Activated CD4-positive, alpha-beta T cell treated with anti-CD3 and anti-CD28 coated beads, Interleukin-2, amount 10 ng/mL, durations not matched to agents 24 days and 14 days (primary cell): Measurements from ENCODE around the gene CTAGE6. TPM values are rescaled to one million over a fixed set of nuclear protein-coding genes. Genes with fewer than 3 reads are reported as not detected.
"Not testable (repeated sequence)": the region's sequence is repeated elsewhere in the genome, so short reads cannot be mapped to it uniquely, and the experiment has no call there.

Experiments
- DNase-seq: peaks from one replicate; pipeline ENCODE4 v3.0.0; 2022
- H3K27ac Mint-ChIP-seq: one replicate; pipeline ENCODE4 v1.8.0; 2022; ENCODE audit warnings: mild to moderate bottlenecking, mixed read lengths
- H3K27me3 Mint-ChIP-seq: one replicate; pipeline ENCODE4 v1.8.0; 2022; ENCODE audit warnings: mixed read lengths
- H3K36me3 Mint-ChIP-seq: one replicate; pipeline ENCODE4 v1.8.0; 2022; ENCODE audit warnings: low read depth, mild to moderate bottlenecking, mixed read lengths
- H3K4me1 Mint-ChIP-seq: one replicate; pipeline ENCODE4 v1.8.0; 2021; ENCODE audit warnings: mixed read lengths
- H3K4me3 Mint-ChIP-seq: one replicate; pipeline ENCODE4 v1.8.0; 2022; ENCODE audit warnings: mild to moderate bottlenecking, moderate library complexity, mixed read lengths
- H3K9me3 Mint-ChIP-seq: one replicate; pipeline ENCODE4 v1.8.0; 2021; ENCODE audit warnings: mixed read lengths
- intact Hi-C: fragments of 100-400 bp; cut with micrococcal nuclease; formaldehyde crosslinking; loops from one replicate; pipeline ENCODE4 v1.15.1; 2023
- total RNA-seq: library from RNA; stranded (reverse); gene quantifications from 2 replicates; pipeline ENCODE4 v1.2.3, GENCODE V29; 2022

Gene CTAGE6
- total RNA-seq: 0.52 and 1.5 TPM in 2 replicates

- H3K9me3 Mint-ChIP-seq, intact Hi-C loops, H3K27me3 Mint-ChIP-seq: not testable (repeated sequence)
Observed at GRCh38 chr7:143757596-143757995, at the start of gene CTAGE6. Gene CTAGE6, minus strand, starts transcription at chr7:143757696. Its CDS starts 38 bp downstream, at chr7:143757658.

GRCh38 chr7:143806664-143807071 is 49.2 kb upstream of the CTAGE6 start:
- H3K27ac Mint-ChIP-seq, H3K36me3 Mint-ChIP-seq, H3K9me3 Mint-ChIP-seq, H3K4me3 Mint-ChIP-seq, intact Hi-C loops, H3K27me3 Mint-ChIP-seq, DNase-seq, H3K4me1 Mint-ChIP-seq: not testable (repeated sequence)

More at GRCh38 chr7:143757596-143757995, at the start of gene CTAGE6:
- not testable (repeated sequence) for H3K4me3 Mint-ChIP-seq, H3K36me3 Mint-ChIP-seq, H3K27ac Mint-ChIP-seq, H3K4me1 Mint-ChIP-seq, DNase-seq

GRCh38 chr7:143797896-143798290 is 40.4 kb upstream of the CTAGE6 start:
- H3K27ac Mint-ChIP-seq, DNase-seq, H3K4me1 Mint-ChIP-seq, H3K27me3 Mint-ChIP-seq, H3K36me3 Mint-ChIP-seq, H3K4me3 Mint-ChIP-seq, intact Hi-C loops, H3K9me3 Mint-ChIP-seq: not testable (repeated sequence)

- H3K27ac Mint-ChIP-seq, H3K9me3 Mint-ChIP-seq, H3K27me3 Mint-ChIP-seq, H3K4me3 Mint-ChIP-seq, DNase-seq, H3K36me3 Mint-ChIP-seq, H3K4me1 Mint-ChIP-seq, intact Hi-C loops: not testable (repeated sequence)
Observed at GRCh38 chr7:143797119-143797895, 39.8 kb upstream of the CTAGE6 start.

- H3K36me3 Mint-ChIP-seq, DNase-seq, H3K4me1 Mint-ChIP-seq, H3K9me3 Mint-ChIP-seq, intact Hi-C loops, H3K27ac Mint-ChIP-seq, H3K4me3 Mint-ChIP-seq, H3K27me3 Mint-ChIP-seq: not testable (repeated sequence)
Observed at GRCh38 chr7:143795653-143796052, 38.2 kb upstream of the CTAGE6 start.

GRCh38 chr7:143792633-143793032 is 35.1 kb upstream of the CTAGE6 start:
- intact Hi-C loops, H3K4me3 Mint-ChIP-seq, H3K4me1 Mint-ChIP-seq, H3K36me3 Mint-ChIP-seq, H3K9me3 Mint-ChIP-seq, H3K27me3 Mint-ChIP-seq, DNase-seq, H3K27ac Mint-ChIP-seq: not testable (repeated sequence)

- H3K27ac Mint-ChIP-seq, H3K27me3 Mint-ChIP-seq, intact Hi-C loops, H3K4me1 Mint-ChIP-seq, H3K4me3 Mint-ChIP-seq, DNase-seq, H3K9me3 Mint-ChIP-seq, H3K36me3 Mint-ChIP-seq: not testable (repeated sequence)
Observed at GRCh38 chr7:143785415-143786182, 28.1 kb upstream of the CTAGE6 start.

- H3K4me1 Mint-ChIP-seq, H3K36me3 Mint-ChIP-seq, DNase-seq, H3K9me3 Mint-ChIP-seq, intact Hi-C loops, H3K27me3 Mint-ChIP-seq, H3K4me3 Mint-ChIP-seq, H3K27ac Mint-ChIP-seq: not testable (repeated sequence)
Observed at GRCh38 chr7:143779591-143779990, 22.1 kb upstream of the CTAGE6 start.

- H3K36me3 Mint-ChIP-seq, H3K27me3 Mint-ChIP-seq, H3K9me3 Mint-ChIP-seq, intact Hi-C loops, DNase-seq, H3K4me3 Mint-ChIP-seq, H3K4me1 Mint-ChIP-seq, H3K27ac Mint-ChIP-seq: not testable (repeated sequence)
Observed at GRCh38 chr7:143772738-143773468, 15.4 kb upstream of the CTAGE6 start.

GRCh38 chr7:143767531-143767930 is 10.0 kb upstream of the CTAGE6 start:
- DNase-seq, H3K4me3 Mint-ChIP-seq, intact Hi-C loops, H3K27me3 Mint-ChIP-seq, H3K27ac Mint-ChIP-seq, H3K4me1 Mint-ChIP-seq, H3K36me3 Mint-ChIP-seq, H3K9me3 Mint-ChIP-seq: not testable (repeated sequence)

GRCh38 chr7:143765678-143766077 is 8.2 kb upstream of the CTAGE6 start:
- H3K27me3 Mint-ChIP-seq, DNase-seq, H3K4me3 Mint-ChIP-seq, H3K36me3 Mint-ChIP-seq, intact Hi-C loops, H3K9me3 Mint-ChIP-seq, H3K27ac Mint-ChIP-seq, H3K4me1 Mint-ChIP-seq: not testable (repeated sequence)

- H3K9me3 Mint-ChIP-seq, H3K4me3 Mint-ChIP-seq, intact Hi-C loops, H3K36me3 Mint-ChIP-seq, H3K4me1 Mint-ChIP-seq, H3K27ac Mint-ChIP-seq, H3K27me3 Mint-ChIP-seq, DNase-seq: not testable (repeated sequence)
Observed at GRCh38 chr7:143763065-143763464, 5.6 kb upstream of the CTAGE6 start.

- H3K9me3 Mint-ChIP-seq, DNase-seq, H3K27ac Mint-ChIP-seq, H3K27me3 Mint-ChIP-seq, H3K4me1 Mint-ChIP-seq, intact Hi-C loops, H3K4me3 Mint-ChIP-seq, H3K36me3 Mint-ChIP-seq: not testable (repeated sequence)
Observed at GRCh38 chr7:143745340-143745739, 12.2 kb downstream of the CTAGE6 start.
